GM12873 (cell line): ENCODE results near the gene CASQ1.

Source experiments
- TF ChIP-seq, protein P1 (sequence below): IDR thresholded peaks from 2 replicates; pipeline ENCODE4 v1.5.1; 2012; ENCODE audit warnings: low read depth, mild to moderate bottlenecking, moderate library complexity, low read length, control low read depth; ENCODE audit not compliant: insufficient read depth; ENCODE audit errors: missing control alignments

CASQ1 gene

GRCh38 chr1:160162931-160163330 is 27.4 kb upstream of the CASQ1 start:
- TF ChIP-seq, protein P1, sequence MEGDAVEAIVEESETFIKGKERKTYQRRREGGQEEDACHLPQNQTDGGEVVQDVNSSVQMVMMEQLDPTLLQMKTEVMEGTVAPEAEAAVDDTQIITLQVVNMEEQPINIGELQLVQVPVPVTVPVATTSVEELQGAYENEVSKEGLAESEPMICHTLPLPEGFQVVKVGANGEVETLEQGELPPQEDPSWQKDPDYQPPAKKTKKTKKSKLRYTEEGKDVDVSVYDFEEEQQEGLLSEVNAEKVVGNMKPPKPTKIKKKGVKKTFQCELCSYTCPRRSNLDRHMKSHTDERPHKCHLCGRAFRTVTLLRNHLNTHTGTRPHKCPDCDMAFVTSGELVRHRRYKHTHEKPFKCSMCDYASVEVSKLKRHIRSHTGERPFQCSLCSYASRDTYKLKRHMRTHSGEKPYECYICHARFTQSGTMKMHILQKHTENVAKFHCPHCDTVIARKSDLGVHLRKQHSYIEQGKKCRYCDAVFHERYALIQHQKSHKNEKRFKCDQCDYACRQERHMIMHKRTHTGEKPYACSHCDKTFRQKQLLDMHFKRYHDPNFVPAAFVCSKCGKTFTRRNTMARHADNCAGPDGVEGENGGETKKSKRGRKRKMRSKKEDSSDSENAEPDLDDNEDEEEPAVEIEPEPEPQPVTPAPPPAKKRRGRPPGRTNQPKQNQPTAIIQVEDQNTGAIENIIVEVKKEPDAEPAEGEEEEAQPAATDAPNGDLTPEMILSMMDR, result no peak

GRCh38 chr1:160163615-160164014 is 26.8 kb upstream of the CASQ1 start:
- TF ChIP-seq, protein P1, result no peak

GRCh38 chr1:160164121-160164520 is 26.3 kb upstream of the CASQ1 start:
- TF ChIP-seq, protein P1, result no peak

DNA sequence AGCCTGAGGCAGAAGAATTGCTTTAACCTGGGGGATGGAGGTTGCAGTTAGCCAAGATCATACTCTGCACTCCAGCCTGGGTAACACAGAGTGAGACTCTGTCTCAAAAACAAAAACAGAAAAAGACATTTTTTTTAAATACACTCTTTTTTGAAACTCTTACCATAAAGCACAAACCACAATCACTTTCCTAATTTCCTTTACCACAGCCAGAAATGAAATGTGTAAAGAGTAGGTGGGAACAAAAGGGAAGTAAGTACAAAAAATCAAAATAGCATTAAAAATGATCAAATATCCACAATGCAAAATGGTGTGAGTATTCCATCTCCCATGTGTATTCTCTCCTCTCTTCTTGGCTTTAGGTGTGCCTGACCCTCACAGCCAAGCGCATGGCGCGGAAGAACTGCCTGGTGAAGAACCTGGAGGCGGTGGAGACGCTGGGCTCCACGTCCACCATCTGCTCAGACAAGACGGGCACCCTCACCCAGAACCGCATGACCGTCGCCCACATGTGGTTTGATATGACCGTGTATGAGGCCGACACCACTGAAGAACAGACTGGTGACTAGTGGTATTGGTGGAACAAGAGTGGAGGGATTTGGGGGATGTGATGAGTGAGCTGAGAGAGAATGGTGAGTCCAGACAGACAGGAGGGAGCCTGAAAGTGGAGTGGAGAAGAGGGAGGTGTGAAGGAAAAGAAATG is 24.1 kb upstream of the CASQ1 start:
- TF ChIP-seq, protein P1, result no peak

DNA sequence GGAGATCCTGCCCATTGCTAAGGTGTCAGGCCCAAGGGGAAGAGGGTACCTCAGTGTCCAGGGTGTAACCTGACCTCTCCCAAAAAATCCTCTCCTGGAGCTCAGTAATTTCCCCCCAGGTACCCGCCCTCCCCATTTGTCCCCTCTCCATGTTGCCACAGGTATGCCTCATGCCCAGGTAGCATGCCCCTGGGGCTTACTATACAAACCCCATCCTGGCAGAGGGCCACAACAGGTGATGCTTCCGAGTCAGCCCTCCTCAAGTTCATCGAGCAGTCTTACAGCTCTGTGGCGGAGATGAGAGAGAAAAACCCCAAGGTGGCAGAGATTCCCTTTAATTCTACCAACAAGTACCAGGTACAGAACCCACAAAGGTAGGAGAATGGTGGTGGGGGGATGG is 23.3 kb upstream of the CASQ1 start:
- TF ChIP-seq, protein P1, result no peak

DNA sequence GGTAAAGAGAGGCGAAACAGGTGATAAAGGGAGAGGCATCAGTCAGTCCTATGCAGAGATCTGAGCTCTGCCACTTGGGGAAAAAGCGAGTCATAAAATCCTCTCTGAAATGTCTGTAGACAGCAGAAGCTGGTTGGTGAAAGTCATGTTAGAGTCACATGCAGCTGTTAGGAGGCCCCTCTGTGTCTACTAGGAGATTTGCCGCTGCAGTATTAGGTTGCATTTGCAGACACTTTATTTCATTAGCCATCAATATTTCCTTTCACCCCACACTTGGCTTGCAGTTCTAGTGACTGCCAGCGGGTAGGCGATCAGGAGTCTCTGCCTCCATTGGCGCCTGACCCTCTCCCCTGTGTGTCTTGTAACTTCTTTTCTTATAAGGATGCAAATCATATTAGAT is 22.8 kb upstream of the CASQ1 start:
- TF ChIP-seq, protein P1, result peak; percentile 36

DNA sequence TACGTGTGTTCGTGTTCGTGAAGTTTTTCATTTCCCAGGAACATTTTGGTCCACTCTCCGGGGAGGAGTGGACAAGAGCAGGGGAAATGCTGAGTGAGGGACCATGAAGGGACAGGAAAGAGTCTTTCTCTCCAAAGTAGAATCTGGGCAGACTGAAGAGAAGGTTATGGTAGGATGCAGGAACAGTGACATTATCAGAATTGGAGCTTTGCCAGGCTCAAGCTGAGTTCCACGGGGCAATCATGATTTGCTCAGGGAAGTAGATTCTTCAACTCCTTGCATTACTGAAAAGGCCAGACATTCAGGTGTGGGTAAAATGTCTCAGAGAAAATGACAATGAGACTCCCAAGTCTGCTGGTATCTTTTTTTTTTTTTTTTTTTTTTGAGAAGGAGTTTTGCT is 22.4 kb upstream of the CASQ1 start:
- TF ChIP-seq, protein P1, result no peak
